Activated gamma-delta T cell (primary cell): ENCODE data around the gene CARS2.
"Not testable (repeated sequence)": the region's sequence is repeated elsewhere in the genome, so short reads cannot be mapped to it uniquely, and the experiment has no call there.

Experiments
- DNase-seq: peaks from one replicate; lab custom pipeline; 2025; lab: John Stamatoyannopoulos, UW

CARS2 gene

GRCh38 chr13:110617321-110618072 is 88.4 kb downstream of the CARS2 start:
- DNase-seq: no peak

GRCh38 chr13:110616103-110617101 is 89.5 kb downstream of the CARS2 start:
- no peak for DNase-seq

- DNase-seq: peak; percentile 43
These were observed 90.4 kb downstream of the CARS2 start, which contains the start of gene NAXD for GRCh38 chr13:110615322-110616102. Gene NAXD, plus strand, starts transcription at chr13:110615545. Its CDS starts 57 bp downstream, at chr13:110615602.

- no peak for DNase-seq
These were observed 91.0 kb downstream of the CARS2 start for GRCh38 chr13:110615005-110615321.

GRCh38 chr13:110610955-110611595 is 94.8 kb downstream of the CARS2 start:
- DNase-seq: no peak

GRCh38 chr13:110607675-110608224 is 98.2 kb downstream of the CARS2 start:
- DNase-seq: no peak

- not testable (repeated sequence) for DNase-seq
These were observed 99.6 kb downstream of the CARS2 start for GRCh38 chr13:110606281-110606680.

GRCh38 chr13:110605132-110605531 is 100.8 kb downstream of the CARS2 start:
- no peak for DNase-seq

- no peak for DNase-seq
These were observed 104.9 kb downstream of the CARS2 start for GRCh38 chr13:110600980-110601379.

GRCh38 chr13:110600261-110600819 is 105.6 kb downstream of the CARS2 start:
- DNase-seq: no peak

- no peak for DNase-seq
These were observed 108.8 kb downstream of the CARS2 start for GRCh38 chr13:110597041-110597689.

- DNase-seq: no peak
These were observed 112.3 kb downstream of the CARS2 start for GRCh38 chr13:110593430-110594130.

GRCh38 chr13:110592665-110593064 is 113.3 kb downstream of the CARS2 start:
- DNase-seq: no peak
